HG03442 (cell line): ENCODE measurements around the gene SH2D5.

Experiments used
- ATAC-seq: cut with Tn5 transposase; IDR thresholded peaks from one replicate; pipeline ENCODE4 v1.9.1; 2021; ENCODE audit warnings: mild to moderate bottlenecking, moderate library complexity; ENCODE audit not compliant: unreplicated experiment

Gene SH2D5

DNA sequence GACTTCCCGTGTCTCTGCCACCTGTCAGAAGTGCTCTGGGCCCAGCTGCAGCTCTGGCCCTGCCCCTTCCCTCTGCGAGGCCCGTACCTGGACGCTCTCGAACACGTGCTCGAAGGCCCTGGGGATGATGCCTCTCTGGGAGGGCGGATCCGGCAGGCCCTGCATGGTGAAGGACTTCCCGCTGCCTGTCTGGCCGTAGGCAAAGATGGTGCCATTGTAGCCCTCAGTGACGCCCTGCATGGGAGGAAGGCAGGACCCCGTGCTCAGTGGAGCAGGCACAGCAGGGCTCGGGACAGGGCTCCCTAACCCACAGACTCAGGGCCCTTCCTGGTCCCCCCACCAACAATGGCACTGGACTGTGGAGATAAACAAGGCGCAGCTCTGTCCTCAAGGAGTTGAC, 17.1 kb downstream of the SH2D5 start:
- ATAC-seq = no peak

DNA sequence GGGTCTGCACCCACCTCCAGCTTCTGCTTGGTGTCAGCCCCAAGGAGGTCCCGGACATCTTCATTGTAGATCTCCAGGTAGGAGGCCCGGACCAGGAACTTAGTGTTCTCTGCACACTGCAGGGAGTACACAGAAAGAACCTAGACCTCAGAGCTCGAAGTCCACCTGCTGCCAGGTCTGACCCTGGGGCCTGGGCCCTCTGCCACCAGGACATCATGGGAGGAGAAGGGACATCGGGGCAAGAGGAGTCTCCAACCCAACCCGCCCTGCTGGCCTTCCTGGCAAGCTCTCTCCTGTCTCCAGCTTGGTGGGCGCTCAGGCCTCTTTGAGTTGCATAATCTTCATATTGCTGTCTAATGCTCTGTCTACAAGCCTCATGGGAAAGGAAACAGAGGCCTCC, 19.1 kb downstream of the SH2D5 start:
- no peak for ATAC-seq

DNA sequence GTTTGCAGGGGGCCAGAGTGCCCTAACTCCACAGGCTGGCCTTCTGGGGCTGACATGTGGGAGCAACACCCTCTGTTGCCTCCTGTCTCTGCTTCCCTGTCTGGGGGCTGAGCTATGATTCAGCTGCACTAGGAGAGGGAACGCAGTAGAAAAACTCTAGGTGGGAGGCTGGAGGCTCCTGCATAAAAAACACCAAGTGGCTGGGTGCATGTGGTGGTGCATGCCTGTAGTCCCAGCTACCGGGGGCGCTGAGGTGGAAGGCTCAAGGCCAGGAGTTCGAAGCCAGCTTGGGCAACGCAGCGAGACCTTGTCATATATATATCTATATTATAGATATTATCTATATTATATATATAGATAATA, 20.3 kb downstream of the SH2D5 start:
- ATAC-seq = no peak

DNA sequence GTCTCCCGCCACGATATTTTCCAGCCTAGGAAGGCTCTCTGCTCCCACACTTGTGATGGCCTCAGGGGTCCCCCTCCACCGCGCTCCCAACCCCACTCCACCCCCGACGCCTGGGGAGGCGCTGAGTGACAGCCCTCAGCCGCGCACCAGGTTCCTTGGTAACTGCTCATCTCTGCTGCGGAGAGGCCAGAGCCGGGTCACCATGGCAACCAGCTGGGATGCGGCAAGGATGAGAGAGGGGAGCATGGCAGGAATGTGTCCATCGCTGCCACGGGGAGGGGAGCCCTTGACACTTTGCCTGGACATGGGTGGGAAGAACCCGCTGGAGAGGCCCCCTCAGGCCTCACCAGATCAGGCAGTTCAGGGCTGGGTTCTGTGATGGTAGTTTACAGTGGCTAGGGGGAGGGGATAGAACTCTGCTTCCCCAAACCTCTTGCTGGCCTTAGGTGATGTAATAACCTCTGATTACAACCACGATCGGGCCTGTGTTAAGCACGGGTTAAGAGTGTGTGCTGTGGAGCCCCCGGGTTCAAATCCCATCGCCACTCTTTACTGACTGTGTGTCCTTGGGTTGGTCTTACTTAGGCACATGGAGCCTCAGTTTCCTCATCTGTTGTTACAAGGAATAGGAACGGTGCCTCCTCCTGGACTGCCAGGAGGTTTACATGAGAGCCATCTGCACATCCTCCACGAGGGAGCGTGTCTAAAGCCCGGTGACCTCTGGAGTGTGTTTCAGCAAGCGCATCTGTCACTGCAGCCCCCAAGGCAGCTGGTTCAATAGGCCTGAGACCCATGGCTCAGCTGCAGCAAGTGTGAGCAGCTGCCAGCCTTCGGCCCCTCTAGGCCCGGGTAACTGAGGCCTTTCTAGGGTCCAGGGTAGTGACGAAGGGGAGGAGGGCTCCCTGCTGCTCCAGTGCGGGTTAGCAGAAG, 21.0 kb downstream of the SH2D5 start:
- no peak for ATAC-seq

DNA sequence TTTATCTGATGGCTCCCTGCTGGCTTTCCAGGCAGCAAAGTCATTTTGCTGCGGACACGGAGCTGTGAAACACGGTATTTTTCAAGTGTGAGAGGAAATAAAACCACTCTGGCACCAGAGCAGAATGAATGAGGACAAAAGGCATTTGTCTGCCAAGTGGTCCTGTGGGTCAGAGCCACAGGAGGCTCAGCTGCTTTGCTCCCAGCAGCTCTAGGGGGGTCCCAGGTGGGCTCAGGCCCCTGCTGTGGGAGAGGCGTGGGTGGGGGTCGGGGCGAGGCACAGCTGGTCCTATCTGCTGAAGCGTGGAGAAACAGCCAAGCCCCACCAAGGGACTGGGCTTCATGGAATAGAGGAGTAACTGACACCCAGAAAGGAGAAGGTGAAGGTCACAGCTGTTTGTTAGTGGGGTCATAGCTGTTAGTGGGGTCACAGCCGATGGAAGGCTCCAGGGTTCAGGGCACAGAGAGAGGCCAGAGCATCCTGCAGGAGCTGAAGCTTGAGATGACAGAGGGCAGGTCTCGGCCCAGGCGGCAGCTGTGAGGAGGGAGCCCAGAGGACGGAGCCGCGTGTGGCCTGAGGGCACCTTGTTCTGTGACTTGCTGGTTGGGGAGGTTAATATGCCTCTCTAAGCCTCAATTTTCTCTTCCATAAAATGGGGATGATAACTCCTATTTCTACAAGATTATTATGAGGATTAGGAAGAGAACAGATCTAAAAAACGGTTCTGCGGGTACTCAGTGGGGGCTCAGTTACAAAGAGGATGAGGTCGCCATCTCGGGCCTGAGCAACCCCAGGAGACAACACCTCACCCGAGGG, 21.8 kb downstream of the SH2D5 start:
- ATAC-seq = no peak

DNA sequence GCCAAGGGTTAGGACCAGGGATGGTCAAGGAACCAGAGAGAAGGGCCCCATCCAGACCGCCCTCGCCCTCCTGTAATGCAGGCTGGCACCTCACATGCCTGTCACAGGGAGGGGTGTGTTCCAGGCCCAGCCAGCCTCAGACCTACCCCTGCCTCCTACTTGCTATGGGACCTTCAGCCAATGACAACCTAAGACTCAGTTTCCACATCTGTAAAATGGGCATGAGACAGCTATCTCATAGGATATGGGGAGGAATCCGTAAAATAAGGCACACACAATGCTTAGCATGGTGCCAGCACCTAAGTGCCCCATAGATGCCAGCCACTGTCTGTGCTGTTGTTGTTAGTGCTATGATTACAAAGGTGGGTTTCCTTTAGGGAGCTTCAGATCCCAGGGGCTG, 22.6 kb downstream of the SH2D5 start:
- no peak for ATAC-seq

- ATAC-seq = no peak
These were observed 23.6 kb downstream of the SH2D5 start for GRCh38 chr1:20708891-20709290.

DNA sequence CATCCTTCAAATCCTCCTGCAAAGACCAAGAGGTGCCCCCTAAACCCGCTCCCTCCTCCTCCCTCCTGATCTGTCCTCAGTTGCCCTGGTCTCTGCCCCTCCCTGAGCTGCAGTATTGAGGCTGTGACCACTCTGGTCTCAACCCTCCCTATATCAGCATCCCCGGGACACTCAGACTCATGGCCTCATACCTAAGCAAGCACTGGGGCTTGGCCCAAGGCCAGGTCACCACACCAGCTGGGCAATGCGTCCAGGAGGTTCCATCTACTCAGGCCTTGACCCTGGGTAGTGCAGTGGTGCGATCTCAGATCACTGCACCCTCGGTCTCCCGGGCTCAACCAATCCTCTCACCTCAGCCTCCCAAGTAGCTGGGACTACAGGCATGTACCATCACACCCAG, 24.4 kb downstream of the SH2D5 start:
- ATAC-seq = no peak

DNA sequence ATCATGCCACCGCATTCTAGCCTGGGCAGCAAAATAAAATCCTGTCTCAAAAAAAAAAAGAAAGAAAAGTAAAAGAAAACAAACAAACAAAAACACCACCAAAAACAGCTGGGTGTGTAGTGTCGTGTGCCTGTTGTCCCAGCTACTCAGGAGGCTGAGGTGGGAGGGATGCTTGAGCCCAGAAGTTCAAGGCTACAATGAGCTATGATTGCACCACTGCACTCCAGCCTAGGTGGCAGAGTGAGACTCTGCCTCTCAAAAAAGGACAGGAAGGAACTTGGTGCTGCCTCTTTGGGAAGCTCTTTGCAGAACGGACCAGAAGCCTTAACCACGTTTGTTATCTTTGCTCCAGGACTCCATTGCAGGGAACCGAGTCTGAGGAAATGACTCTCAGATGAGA, 25.7 kb downstream of the SH2D5 start:
- no peak for ATAC-seq

GRCh38 chr1:20705203-20705755, 27.2 kb downstream of the SH2D5 start:
- ATAC-seq = no peak

- no peak for ATAC-seq
These were observed 27.9 kb downstream of the SH2D5 start for GRCh38 chr1:20704390-20705202.

DNA sequence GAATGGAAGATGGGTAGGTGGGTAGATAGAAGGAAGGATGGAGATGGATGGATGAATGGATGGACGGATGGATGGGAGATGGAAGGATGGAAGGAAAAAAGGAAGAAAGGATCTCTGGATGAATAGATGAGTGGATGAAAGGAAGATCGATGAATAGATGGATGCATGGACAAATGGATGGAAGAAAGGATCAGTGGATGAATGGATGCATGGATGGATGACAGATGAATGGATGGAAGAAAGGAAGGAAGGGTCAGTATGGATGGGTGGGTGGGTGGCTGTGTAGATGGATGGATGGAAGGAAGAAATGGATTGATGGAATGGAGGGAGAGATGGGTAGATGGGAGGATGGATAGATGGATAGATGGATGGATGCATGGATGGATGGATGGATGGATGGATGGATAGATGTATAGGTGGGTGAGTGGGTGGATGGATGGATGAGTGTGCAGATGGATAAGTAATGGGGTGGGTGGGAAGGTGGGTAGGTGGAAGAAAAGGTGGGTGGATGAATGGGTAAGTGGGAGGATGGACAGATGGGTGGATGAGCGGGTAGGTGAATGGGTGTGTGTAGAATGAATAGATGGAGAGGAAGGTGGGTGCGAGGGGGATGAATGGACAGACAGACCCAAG, 29.3 kb downstream of the SH2D5 start:
- no peak for ATAC-seq

DNA sequence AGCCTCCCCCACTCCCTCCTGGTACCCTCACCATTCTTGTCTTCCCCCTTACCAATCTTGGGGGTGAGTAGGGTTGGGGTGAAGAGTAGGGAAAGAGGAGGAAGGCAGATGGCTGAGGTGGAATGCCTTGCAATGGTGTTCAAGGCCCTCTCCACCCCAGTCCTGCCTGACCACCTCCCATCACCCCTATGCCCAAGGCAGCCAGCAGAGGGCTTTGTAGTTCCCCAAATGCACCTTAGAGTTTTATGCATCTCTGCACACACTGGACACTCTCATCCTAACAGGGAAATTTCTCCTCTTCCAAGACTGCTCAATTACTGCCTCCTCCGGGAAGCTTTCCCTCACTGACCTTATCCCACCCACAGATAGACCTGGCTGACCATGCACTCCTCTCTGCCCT, 30.1 kb downstream of the SH2D5 start:
- ATAC-seq = no peak

- ATAC-seq = no peak
These were observed 30.7 kb downstream of the SH2D5 start for GRCh38 chr1:20701847-20702246.

DNA sequence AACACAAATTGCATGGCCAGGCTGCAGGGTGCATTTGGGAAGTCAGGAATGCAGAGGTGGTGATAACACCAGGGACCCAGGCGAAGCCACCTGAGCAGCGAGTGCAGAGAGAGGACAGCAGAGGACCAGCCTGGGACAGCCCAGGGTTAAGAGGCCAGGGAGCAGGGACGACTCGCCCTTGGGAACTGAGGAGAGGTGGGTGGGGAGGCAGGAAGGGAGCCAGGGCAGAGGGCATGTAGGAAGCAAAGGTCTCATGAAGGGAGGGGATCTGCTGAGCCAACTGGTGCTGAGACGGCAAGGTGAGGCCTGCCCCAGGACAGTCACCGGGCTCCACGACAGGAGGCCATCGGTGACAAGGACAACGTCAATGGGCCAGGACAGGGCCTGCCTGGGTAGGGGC, 31.1 kb downstream of the SH2D5 start:
- ATAC-seq = no peak

DNA sequence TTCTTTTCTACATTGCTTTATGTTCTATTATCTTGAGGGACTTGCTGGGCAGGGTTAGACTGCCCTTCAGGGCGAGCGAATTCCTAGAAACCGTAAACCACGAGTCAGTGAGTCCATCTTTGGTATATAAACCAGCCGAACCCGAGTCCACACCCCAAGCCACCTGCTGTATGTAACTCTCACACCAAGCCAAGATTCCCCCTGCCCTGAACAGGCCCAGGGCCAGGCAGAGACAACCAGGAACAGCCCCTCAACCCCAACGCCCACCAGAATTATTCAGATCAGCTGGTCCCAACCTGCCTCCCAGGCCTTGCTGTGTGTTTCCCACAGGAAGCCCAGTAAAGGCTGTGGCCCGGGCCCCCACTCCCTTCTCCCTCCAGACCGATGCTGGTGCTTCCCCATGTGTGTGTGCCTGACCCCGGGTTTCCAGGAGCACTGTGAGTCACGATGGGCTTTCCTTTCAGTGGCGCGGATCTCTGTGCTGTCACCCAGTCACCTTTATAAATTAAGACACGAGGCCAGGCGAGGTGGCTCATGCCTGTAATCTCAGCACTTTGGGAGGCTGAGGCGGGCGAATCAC, 31.8 kb downstream of the SH2D5 start:
- no peak for ATAC-seq

DNA sequence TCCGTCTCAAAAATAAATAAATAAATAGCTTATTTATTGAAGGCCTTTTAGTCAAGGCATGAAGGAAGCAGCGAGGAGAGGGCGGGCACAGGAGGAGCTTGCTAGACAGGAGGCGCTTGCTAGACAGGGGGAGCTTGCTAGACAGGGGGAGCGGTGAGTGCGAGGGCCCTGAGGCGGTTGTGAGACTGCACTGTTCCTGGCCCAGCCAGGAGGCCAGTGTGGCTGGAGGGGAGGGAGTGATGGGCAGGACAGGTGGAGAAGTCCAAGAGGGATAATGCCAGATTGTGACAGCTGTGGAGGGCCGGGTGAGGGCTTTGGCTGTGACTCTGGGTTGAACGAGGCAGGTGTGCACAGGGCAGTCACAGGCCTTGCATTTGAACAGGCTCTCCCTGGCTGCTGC, 32.9 kb downstream of the SH2D5 start:
- no peak for ATAC-seq

GRCh38 chr1:20698195-20698910, 34.1 kb downstream of the SH2D5 start:
- ATAC-seq = no peak

GRCh38 chr1:20697563-20697962, 34.9 kb downstream of the SH2D5 start:
- no peak for ATAC-seq
